Breast epithelium (tissue), 4 donors: ENCODE measurements around the gene CAPN9. TPM values are rescaled to one million over a fixed set of nuclear protein-coding genes. Genes with fewer than 3 reads are reported as not detected.

Experiments
- DNase-seq, 2 donors: peaks; one replicate each; pipeline ENCODE4 v3.0.0-alpha.2; 2019; ENCODE audit warnings: low spot score in 2 of 2
- H3K27ac ChIP-seq, 2 donors: fragments of 200-600 bp; sonication (generic) in 1 of 2; one replicate each; pipeline ENCODE4 v1.5.1; 2016 to 2019; ENCODE audit warnings: mild to moderate bottlenecking in 1 of 2
- H3K27me3 ChIP-seq, 2 donors: fragments of 200-600 bp; sonication (generic) in 1 of 2; one replicate each; pipeline versions ENCODE4 v1.5.1 to v1.6.0; 2017 to 2019; ENCODE audit warnings: control low read depth in 1 of 2, mild to moderate bottlenecking in 1 of 2
- H3K36me3 ChIP-seq: fragments of 200-600 bp; one replicate; pipeline ENCODE4 v1.5.1; 2019
- H3K4me1 ChIP-seq, 2 donors: fragments of 200-600 bp; sonication (generic); one replicate each; pipeline ENCODE4 v1.5.1; 2016 to 2019; ENCODE audit warnings: control low read depth in 1 of 2
- H3K4me3 ChIP-seq, 3 donors: fragments of 200-600 bp; sonication (generic); 1 replicate in 2 of 3; 2 replicates in 1 of 3; pipeline ENCODE4 v1.5.1; 2016 to 2019; ENCODE audit warnings: mild to moderate bottlenecking in 3 of 3, moderate library complexity in 2 of 3
- H3K9me3 ChIP-seq, 2 donors: fragments of 200-600 bp; sonication (generic) in 1 of 2; one replicate each; pipeline ENCODE4 v1.5.1; 2016 to 2019; ENCODE audit warnings: control low read depth in 1 of 2
- POLR2A ChIP-seq: fragments of 450-650 bp; IDR thresholded peaks from one replicate; pipeline ENCODE4 v1.6.1; 2016; ENCODE audit warnings: antibody characterized with exemption, mild to moderate bottlenecking, moderate library complexity
- POLR2AphosphoS5 ChIP-seq, 3 donors: sonication (generic); formaldehyde crosslinking; IDR thresholded peaks; one replicate each; pipeline ENCODE4 v1.6.1; 2017; ENCODE audit warnings: antibody characterized with exemption in 3 of 3
- intact Hi-C: fragments of 100-400 bp; cut with DNase I; formaldehyde crosslinking; loops from one replicate; pipeline ENCODE4 v1.15.1; 2023; ENCODE audit warnings: low total_unique reads
- total RNA-seq, 3 donors: library from RNA; depleted of rRNA; stranded (reverse); fragments of >200 nt; gene quantifications; one replicate each; pipeline ENCODE4 v1.1.0, GENCODE V29; 2016
- TF ChIP-seq, protein P1 (sequence below), 3 donors: fragments of 450-650 bp; IDR thresholded peaks; one replicate each; pipeline ENCODE4 v1.5.1; 2016 to 2017; ENCODE audit warnings: antibody characterized with exemption in 3 of 3, mild to moderate bottlenecking in 3 of 3, moderate library complexity in 3 of 3

The CAPN9 gene
- total RNA-seq, 3 donors from 2014 or later = 2.3 TPM; not detected in 2

GRCh38 chr1:230708631-230709580 is 38.3 kb upstream of the CAPN9 start:
- intact Hi-C loops = no loop called here
- H3K9me3 ChIP-seq = no peaks in the 10 kb centered on the region
- no peaks in the 10 kb centered on the region for H3K27me3 ChIP-seq
- no peak for DNase-seq
- no peak for TF ChIP-seq POLR2AphosphoS5 (IDR thresholded peaks at IDR 0.05)
- TF ChIP-seq POLR2A = no peak
- TF ChIP-seq, protein P1, sequence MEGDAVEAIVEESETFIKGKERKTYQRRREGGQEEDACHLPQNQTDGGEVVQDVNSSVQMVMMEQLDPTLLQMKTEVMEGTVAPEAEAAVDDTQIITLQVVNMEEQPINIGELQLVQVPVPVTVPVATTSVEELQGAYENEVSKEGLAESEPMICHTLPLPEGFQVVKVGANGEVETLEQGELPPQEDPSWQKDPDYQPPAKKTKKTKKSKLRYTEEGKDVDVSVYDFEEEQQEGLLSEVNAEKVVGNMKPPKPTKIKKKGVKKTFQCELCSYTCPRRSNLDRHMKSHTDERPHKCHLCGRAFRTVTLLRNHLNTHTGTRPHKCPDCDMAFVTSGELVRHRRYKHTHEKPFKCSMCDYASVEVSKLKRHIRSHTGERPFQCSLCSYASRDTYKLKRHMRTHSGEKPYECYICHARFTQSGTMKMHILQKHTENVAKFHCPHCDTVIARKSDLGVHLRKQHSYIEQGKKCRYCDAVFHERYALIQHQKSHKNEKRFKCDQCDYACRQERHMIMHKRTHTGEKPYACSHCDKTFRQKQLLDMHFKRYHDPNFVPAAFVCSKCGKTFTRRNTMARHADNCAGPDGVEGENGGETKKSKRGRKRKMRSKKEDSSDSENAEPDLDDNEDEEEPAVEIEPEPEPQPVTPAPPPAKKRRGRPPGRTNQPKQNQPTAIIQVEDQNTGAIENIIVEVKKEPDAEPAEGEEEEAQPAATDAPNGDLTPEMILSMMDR (IDR thresholded peaks at IDR 0.05) = no peak
- no peak overlapping the region for H3K27ac ChIP-seq
- H3K36me3 ChIP-seq = no peaks in the 10 kb centered on the region
- peaks cover 0 to 3% of the 10 kb centered on the region in 2 donors for H3K4me1 ChIP-seq
- no peak overlapping the region for H3K4me3 ChIP-seq

DNA sequence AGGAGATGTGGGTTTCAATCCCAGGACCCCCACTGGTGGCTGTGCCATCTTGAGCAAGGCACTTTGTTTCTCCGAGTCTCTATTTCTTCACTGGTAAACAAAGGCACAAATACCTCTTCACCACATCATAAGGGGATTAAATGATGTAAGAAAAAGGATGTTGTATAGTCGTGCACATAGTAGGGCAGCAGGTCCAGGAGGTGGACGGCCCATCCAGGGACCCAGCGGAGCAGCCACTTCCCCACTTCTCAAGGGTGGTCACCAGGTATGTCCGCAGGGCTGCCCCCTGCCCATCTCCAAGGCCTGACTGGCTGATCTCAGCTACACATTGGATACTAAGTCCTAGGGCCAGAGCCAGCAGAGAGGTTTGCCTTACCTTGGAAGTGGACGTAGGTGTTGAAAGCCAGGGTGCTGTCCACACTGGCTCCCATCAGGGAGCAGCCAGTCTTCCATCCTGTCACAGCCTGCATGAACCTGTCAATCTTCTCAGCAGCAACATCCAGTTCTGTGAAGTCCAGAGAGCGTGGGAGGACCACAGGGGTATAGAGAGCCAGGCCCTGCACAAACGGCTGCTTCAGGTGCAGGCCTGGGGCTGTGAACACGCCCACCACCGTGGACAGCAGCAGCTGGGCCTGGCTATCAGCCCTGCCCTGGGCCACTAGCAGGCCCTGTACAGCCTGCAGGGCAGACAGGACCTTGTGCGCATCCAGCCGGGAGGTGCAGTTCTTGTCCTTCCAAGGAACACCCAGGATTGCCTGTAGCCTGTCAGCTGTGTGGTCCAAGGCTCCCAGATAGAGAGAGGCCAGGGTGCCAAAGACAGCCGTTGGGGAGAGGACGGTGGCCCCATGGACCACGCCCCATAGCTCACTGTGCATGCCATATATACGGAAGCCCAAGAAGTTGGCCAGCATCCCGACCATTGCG is 37.3 kb upstream of the CAPN9 start:
- no peak overlapping the region for H3K27ac ChIP-seq
- peaks cover 0 to 7% of the 10 kb centered on the region in 2 donors for H3K4me1 ChIP-seq
- no peaks in the 10 kb centered on the region for H3K9me3 ChIP-seq
- TF ChIP-seq POLR2AphosphoS5 (IDR thresholded peaks at IDR 0.05) = no peak
- TF ChIP-seq, protein P1 (IDR thresholded peaks at IDR 0.05) = no peak
- TF ChIP-seq POLR2A = no peak
- H3K27me3 ChIP-seq = no peaks in the 10 kb centered on the region
- intact Hi-C loops = loop anchor here (10.0 kb wide), 1 partner anchor 1685 kb away; no protein-coding TSS in a partner anchor
- no peak overlapping the region for H3K4me3 ChIP-seq
- H3K36me3 ChIP-seq = no peaks in the 10 kb centered on the region
- no peak for DNase-seq

GRCh38 chr1:230710543-230710904 is 36.7 kb upstream of the CAPN9 start:
- no peak overlapping the region for H3K27ac ChIP-seq
- TF ChIP-seq POLR2A (no peak), POLR2AphosphoS5 (IDR thresholded peaks at IDR 0.05) (no peak)
- TF ChIP-seq, protein P1 (IDR thresholded peaks at IDR 0.05) = no peak
- H3K27me3 ChIP-seq = no peaks in the 10 kb centered on the region
- H3K36me3 ChIP-seq = no peaks in the 10 kb centered on the region
- H3K9me3 ChIP-seq = no peaks in the 10 kb centered on the region
- no peak overlapping the region for H3K4me3 ChIP-seq
- no peak for DNase-seq
- peaks cover 0 to 7% of the 10 kb centered on the region in 2 donors for H3K4me1 ChIP-seq
- intact Hi-C loops = loop anchor here (10.0 kb wide), 1 partner anchor 1684 kb away; no protein-coding TSS in a partner anchor

DNA sequence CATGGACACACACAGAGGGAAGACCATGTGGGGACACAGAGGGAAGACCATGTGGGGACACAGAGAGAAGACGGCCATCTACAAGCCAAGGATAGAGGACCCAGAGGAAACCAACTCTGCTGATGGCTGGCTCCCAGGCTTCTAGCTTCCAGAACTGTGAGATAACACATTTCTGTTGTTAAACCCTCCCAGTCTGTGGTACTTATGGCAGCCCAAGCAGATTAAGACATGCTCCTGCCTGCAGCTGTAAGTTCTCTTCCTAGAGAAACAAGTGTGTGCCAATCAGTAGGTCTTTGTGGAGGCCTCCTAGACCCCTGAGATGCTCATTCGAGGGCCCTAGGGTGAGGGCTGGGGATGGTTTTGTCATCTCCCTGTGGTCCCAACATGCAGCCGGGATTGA is 35.9 kb upstream of the CAPN9 start:
- no peaks in the 10 kb centered on the region for H3K36me3 ChIP-seq
- no peak overlapping the region for H3K27ac ChIP-seq
- H3K4me3 ChIP-seq = no peak overlapping the region
- no peak for DNase-seq
- TF ChIP-seq, protein P1 (IDR thresholded peaks at IDR 0.05) = no peak
- TF ChIP-seq POLR2A (no peak), POLR2AphosphoS5 (IDR thresholded peaks at IDR 0.05) (no peak)
- intact Hi-C loops = loop anchor here (10.0 kb wide), 1 partner anchor 1684 kb away; no protein-coding TSS in a partner anchor
- H3K9me3 ChIP-seq = no peaks in the 10 kb centered on the region
- H3K4me1 ChIP-seq = peaks cover 0 to 7% of the 10 kb centered on the region in 2 donors
- no peaks in the 10 kb centered on the region for H3K27me3 ChIP-seq
